ENCODE results near the gene TRIM14. TPM values are rescaled to one million over a fixed set of nuclear protein-coding genes. Genes with fewer than 3 reads are reported as not detected.

Gene TRIM14
- total RNA-seq, 1 experiment from 2014 or later = 12.5 TPM

DNA sequence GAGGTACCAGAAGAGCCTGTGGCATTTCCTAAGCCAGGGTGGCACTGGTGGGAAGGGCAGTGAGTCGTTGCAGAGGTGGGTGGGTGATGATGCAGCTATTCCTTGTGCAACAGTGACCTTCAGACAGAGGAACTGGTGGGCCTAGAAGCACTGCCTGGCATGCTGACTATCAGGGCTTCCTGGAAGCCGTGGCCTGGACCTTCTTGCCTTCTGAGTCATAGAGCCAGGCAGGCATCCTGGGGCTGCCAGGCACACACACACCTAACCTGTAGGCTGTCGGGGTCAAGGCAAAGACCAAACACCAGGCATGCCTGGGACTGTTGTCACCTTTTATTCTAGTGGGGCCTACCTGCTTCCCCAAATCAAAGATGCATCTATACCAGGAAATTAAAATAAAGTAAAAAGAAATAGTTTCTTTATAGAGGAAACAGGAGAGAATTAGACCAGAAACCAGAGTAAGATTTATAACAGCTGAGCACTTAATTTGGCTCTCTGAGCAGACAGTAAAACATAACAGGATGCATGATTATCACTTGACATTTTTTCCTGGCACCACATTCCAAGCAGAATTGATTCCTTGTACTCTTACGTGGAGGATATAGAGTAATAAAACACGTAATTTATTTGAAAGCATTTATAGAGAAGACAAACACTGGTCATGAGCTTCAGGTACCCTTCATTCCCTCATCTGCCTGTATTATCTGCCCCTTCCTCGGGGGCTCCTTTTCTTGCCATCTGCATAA, 37.4 kb downstream of the TRIM14 start:
- Histone ChIP-seq H2BK15ac (ENCODE audit: low read depth, low read length) (no peak overlapping the region), H2AK5ac (ENCODE audit: insufficient read length, low read length) (no peak overlapping the region), H3K79me2 (ENCODE audit: insufficient read depth, low read length) (no peaks in the 10 kb centered on the region), H3K18ac (ENCODE audit: insufficient read length, low read depth, low read length) (no peak overlapping the region), H2AFZ (ENCODE audit: low read length) (no peak overlapping the region), H3K9ac (ENCODE audit: extremely low read depth, insufficient read length, low read length) (no peak overlapping the region), H3K23me2 (ENCODE audit: insufficient read length, low read depth, low read length, poor library complexity, severe bottlenecking) (no peaks in the 10 kb centered on the region), H3K4me2 (ENCODE audit: insufficient read depth, insufficient read length, low read length) (no peak overlapping the region), H2BK120ac (ENCODE audit: low read depth, low read length, poor library complexity, severe bottlenecking) (no peak overlapping the region), H4K91ac (ENCODE audit: insufficient read length, low read depth, low read length) (no peak overlapping the region), H3K4me1 (ENCODE audit: insufficient read depth, low read length) (peaks cover 1% of the 10 kb centered on the region; the same call in 1 of the 2 replicates), H3K79me1 (ENCODE audit: insufficient read depth, low read depth, low read length, poor library complexity, severe bottlenecking) (no peaks in the 10 kb centered on the region), H3T11ph (ENCODE audit: low read length) (no peak overlapping the region), H3K27me3 (ENCODE audit: insufficient read depth, low read length) (no peaks in the 10 kb centered on the region), H3K23ac (ENCODE audit: insufficient read length, low read depth, low read length) (no peak overlapping the region), H3K56ac (ENCODE audit: insufficient read length, low read depth, low read length) (no peak overlapping the region), H2BK20ac (ENCODE audit: low read depth, low read length, poor library complexity, severe bottlenecking) (no peak overlapping the region), H2BK5ac (ENCODE audit: insufficient read length, low read length) (no peak overlapping the region), H4K20me1 (ENCODE audit: control insufficient read depth, insufficient read depth, insufficient read length) (no peaks in the 10 kb centered on the region), H3K27ac (ENCODE audit: insufficient read length, low read depth, low read length) (no peak overlapping the region), H3K9me3 (ENCODE audit: control insufficient read depth, low read depth, low read length) (no peaks in the 10 kb centered on the region), H4K8ac (replicated peaks; ENCODE audit: insufficient read length, low read depth, low read length) (no peak overlapping the region), H4K5ac (ENCODE audit: insufficient read length, low read depth, low read length) (no peak overlapping the region), H3K14ac (ENCODE audit: insufficient read depth, low read length) (no peak overlapping the region), H3K4ac (ENCODE audit: low read depth, low read length) (no peak overlapping the region), H2BK12ac (ENCODE audit: insufficient read length, low read depth, low read length) (no peak overlapping the region)
- H3K27ac Mint-ChIP-seq = no peak overlapping the region
- DNase-seq = no peak
- H3K9me3 Mint-ChIP-seq = no peaks in the 10 kb centered on the region
- no peaks in the 10 kb centered on the region; the same call in 1 of the 2 replicates for H3K27me3 Mint-ChIP-seq (ENCODE audit: low read depth)
- TF ChIP-seq, protein P1, sequence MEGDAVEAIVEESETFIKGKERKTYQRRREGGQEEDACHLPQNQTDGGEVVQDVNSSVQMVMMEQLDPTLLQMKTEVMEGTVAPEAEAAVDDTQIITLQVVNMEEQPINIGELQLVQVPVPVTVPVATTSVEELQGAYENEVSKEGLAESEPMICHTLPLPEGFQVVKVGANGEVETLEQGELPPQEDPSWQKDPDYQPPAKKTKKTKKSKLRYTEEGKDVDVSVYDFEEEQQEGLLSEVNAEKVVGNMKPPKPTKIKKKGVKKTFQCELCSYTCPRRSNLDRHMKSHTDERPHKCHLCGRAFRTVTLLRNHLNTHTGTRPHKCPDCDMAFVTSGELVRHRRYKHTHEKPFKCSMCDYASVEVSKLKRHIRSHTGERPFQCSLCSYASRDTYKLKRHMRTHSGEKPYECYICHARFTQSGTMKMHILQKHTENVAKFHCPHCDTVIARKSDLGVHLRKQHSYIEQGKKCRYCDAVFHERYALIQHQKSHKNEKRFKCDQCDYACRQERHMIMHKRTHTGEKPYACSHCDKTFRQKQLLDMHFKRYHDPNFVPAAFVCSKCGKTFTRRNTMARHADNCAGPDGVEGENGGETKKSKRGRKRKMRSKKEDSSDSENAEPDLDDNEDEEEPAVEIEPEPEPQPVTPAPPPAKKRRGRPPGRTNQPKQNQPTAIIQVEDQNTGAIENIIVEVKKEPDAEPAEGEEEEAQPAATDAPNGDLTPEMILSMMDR (conservative IDR thresholded peaks at IDR 0.05) = no peak
- peaks cover 5 to 51% (median 31%) of the 10 kb centered on the region in 3 experiments for H3K36me3 Mint-ChIP-seq (ENCODE audit: insufficient read depth in 1 of 3, low read depth in 3 of 3)
- no peak overlapping the region for H3K4me3 Mint-ChIP-seq
- H3K4me1 Mint-ChIP-seq = peaks cover 15 to 22% of the 10 kb centered on the region in 2 experiments
- WGBS (ENCODE audit: extremely low coverage, insufficient read length, low lambda C conversion rate) = no CpG with 5 or more reads among the region's 6 CpGs
